ENCODE measurements around the gene ITSN1. TPM values are rescaled to one million over a fixed set of nuclear protein-coding genes. Genes with fewer than 3 reads are reported as not detected.
"Not testable (repeated sequence)": the region's sequence is repeated elsewhere in the genome, so short reads cannot be mapped to it uniquely, and the experiment has no call there.

The ITSN1 gene
- total RNA-seq, 4 donors from 2014 or later: 14.5 to 33.1 (median 26.9) TPM

DNA sequence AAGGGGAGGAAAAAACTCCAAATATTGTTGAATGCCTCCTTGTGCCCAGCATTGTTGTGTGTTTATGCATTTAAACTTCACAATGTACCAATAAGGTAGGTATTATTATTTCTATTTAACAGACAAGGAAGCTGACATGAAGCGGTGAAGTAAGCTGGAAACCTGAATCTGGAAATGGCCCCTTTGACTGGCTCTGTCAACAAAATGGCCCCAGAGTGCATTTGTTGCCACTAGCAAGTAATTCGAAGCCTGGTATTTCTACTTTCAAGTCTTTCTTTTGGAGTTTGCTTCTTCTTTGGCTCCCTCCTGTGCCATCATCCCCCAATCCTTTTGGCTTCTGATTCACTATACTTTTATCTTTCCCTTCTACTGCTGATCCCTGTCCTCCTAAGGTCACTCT is 23.9 kb upstream of the ITSN1 start:
- no peak for ATAC-seq
- no peak for DNase-seq
- intact Hi-C loops (cut with DNase I; ENCODE audit: low total_unique reads) (no loop called here), in situ Hi-C loops (cut with MboI; ENCODE audit: low sequenced_read_pairs in 4 of 4) (no loop called here)
- Histone ChIP-seq H3K4me3 (no peak overlapping the region), H3K27ac (no peak overlapping the region), H3K36me3 (peaks cover 0 to 41% of the 10 kb centered on the region in 2 donors), H3K27me3 (no peaks in the 10 kb centered on the region), H3K4me1 (no peaks in the 10 kb centered on the region), H3K9me3 (no peaks in the 10 kb centered on the region)
- no peak for TF ChIP-seq POLR2A (IDR thresholded peaks at IDR 0.05)
- TF ChIP-seq, protein P1, sequence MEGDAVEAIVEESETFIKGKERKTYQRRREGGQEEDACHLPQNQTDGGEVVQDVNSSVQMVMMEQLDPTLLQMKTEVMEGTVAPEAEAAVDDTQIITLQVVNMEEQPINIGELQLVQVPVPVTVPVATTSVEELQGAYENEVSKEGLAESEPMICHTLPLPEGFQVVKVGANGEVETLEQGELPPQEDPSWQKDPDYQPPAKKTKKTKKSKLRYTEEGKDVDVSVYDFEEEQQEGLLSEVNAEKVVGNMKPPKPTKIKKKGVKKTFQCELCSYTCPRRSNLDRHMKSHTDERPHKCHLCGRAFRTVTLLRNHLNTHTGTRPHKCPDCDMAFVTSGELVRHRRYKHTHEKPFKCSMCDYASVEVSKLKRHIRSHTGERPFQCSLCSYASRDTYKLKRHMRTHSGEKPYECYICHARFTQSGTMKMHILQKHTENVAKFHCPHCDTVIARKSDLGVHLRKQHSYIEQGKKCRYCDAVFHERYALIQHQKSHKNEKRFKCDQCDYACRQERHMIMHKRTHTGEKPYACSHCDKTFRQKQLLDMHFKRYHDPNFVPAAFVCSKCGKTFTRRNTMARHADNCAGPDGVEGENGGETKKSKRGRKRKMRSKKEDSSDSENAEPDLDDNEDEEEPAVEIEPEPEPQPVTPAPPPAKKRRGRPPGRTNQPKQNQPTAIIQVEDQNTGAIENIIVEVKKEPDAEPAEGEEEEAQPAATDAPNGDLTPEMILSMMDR (IDR thresholded peaks at IDR 0.05 in 4 of 5, conservative IDR thresholded peaks at IDR 0.05 in 1 of 5): no peak

DNA sequence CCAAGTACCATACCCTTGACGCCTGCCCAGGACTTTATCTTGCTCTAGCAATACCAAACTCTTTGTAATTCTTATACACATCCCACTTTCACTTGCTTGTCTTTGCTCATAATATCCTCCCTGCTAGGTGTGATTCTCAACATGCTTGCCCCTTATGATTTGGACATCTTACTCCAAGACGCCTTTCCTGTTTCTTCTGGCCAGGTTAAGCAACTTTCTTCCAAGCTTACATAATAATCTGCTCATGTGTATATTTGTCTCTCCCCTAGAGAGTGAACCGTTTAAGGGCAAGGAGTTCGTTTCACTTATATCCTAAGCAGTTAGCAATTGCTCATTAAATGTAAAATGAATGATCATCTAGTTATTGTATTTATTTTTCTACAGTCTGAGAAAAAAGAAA is 22.6 kb upstream of the ITSN1 start:
- no peak overlapping the region for H3K27ac ChIP-seq
- no peak overlapping the region for H3K4me3 ChIP-seq
- peaks cover 0 to 41% of the 10 kb centered on the region in 2 donors for H3K36me3 ChIP-seq
- TF ChIP-seq POLR2A (IDR thresholded peaks at IDR 0.05): no peak
- TF ChIP-seq, protein P1 (IDR thresholded peaks at IDR 0.05 in 4 of 5, conservative IDR thresholded peaks at IDR 0.05 in 1 of 5): no peak
- in situ Hi-C loops (cut with MboI; ENCODE audit: low sequenced_read_pairs in 4 of 4): no loop called here
- DNase-seq: no peak
- H3K9me3 ChIP-seq: no peaks in the 10 kb centered on the region
- ATAC-seq: no peak
- no peaks in the 10 kb centered on the region for H3K4me1 ChIP-seq
- no peaks in the 10 kb centered on the region for H3K27me3 ChIP-seq
- intact Hi-C loops (cut with DNase I; ENCODE audit: low total_unique reads): no loop called here

DNA sequence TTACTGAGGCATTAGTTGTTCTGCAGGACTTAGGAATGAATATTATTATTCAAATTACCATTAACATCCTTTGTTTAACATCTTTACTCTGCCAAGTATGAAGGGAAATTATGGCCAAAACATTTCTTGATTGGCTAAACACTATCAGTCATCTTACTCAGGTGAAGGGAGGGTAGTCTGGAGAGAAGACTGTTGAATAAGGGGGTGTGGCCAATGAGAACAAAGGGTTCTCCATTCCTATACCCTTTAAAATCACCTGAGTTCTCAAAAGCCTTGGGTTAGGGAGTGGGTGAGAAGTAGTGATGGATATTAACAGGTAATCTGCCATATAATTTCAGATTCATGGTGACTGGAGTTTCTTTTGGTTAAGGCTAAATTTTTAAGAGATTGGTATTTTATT is 20.0 kb upstream of the ITSN1 start:
- Histone ChIP-seq H3K27me3 (no peaks in the 10 kb centered on the region), H3K4me1 (no peaks in the 10 kb centered on the region), H3K9me3 (no peaks in the 10 kb centered on the region), H3K4me3 (no peak overlapping the region), H3K36me3 (peaks cover 0 to 33% of the 10 kb centered on the region in 2 donors), H3K27ac (no peak overlapping the region)
- no peak for ATAC-seq
- TF ChIP-seq POLR2A (IDR thresholded peaks at IDR 0.05): no peak
- in situ Hi-C loops (cut with MboI; ENCODE audit: low sequenced_read_pairs in 4 of 4) (no loop called here), intact Hi-C loops (cut with DNase I; ENCODE audit: low total_unique reads) (no loop called here)
- DNase-seq: no peak

DNA sequence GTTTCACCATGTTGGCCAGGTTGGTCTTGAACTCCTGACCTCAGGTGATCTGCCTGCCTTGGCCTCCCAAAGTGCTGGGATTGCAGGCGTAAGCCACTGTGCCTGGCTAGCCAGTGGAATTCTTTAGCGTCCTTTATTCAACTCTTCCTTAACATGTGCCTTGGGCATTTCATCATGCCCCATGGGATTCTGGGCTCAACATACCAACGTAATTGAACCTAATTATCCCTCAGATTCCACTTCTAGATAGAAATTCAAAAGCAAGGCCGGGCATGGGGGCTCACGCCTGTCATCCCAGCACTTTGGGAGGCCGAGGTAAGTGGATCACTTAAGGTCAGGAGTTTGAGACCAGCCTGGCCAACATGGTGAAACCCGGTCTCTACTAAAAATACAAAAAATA is 16.1 kb upstream of the ITSN1 start:
- in situ Hi-C loops (cut with MboI; ENCODE audit: low sequenced_read_pairs in 4 of 4); H3K4me3 ChIP-seq; DNase-seq; H3K9me3 ChIP-seq; H3K4me1 ChIP-seq; ATAC-seq; intact Hi-C loops (cut with DNase I; ENCODE audit: low total_unique reads); H3K27me3 ChIP-seq; H3K27ac ChIP-seq: not testable (repeated sequence)
- peaks cover 0 to 19% of the 10 kb centered on the region in 2 donors for H3K36me3 ChIP-seq

DNA sequence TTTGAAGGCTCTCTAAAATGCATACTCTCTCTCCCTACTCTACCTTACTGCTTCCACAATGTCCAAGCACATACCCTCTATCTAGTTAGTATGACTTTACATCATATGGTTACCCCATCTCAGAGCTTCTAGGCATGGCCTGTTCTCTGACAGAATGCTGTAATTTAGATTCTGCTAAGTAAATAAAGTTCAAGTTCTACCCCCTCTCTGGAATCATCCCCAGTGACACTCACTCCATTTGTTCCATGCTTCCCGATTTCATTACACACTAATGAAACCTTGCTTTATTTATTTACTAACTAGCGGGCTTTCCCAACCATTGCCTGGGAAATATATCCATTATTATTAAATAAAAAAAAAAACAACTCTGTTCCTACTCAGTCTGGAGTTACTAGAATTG is 8.0 kb upstream of the ITSN1 start:
- DNase-seq: no peak
- no peak for ATAC-seq
- Histone ChIP-seq H3K9me3 (no peaks in the 10 kb centered on the region), H3K4me3 (no peak overlapping the region), H3K27me3 (no peaks in the 10 kb centered on the region), H3K4me1 (no peaks in the 10 kb centered on the region), H3K36me3 (no peaks in the 10 kb centered on the region), H3K27ac (no peak overlapping the region)
- in situ Hi-C loops (cut with MboI; ENCODE audit: low sequenced_read_pairs in 4 of 4) (no loop called here), intact Hi-C loops (cut with DNase I; ENCODE audit: low total_unique reads) (no loop called here)
- TF ChIP-seq, protein P1 (IDR thresholded peaks at IDR 0.05 in 4 of 5, conservative IDR thresholded peaks at IDR 0.05 in 1 of 5): no peak

Measured in gastrocnemius medialis (tissue), 4 donors.